ENCODE measurements around the gene MACROD2.
A peak's percentile ranks its signal among the peaks of the same experiment; 100 is the strongest.

Gene MACROD2

GRCh38 chr20:15814911-15815310, 1819.6 kb downstream of the MACROD2 start:
- ATAC-seq: peak; percentile 93
- TF ChIP-seq TOX (CRISPR knock-in tag; IDR thresholded peaks at IDR 0.05; ENCODE audit: borderline replicate concordance): no peak
- TF ChIP-seq TCF4 (CRISPR knock-in tag; IDR thresholded peaks at IDR 0.05; ENCODE audit: borderline replicate concordance): no peak
- peak; percentile 95 for TF ChIP-seq ISL1 (CRISPR knock-in tag; IDR thresholded peaks at IDR 0.05)
- TF ChIP-seq SNAI2 (CRISPR knock-in tag; IDR thresholded peaks at IDR 0.05): peak; percentile 93; the same call in 1 of the 2 replicates
- TF ChIP-seq ZC3H10 (CRISPR knock-in tag; IDR thresholded peaks at IDR 0.05): 0 out of 2 replicates have a peak, but pooled peaks have one; percentile 38
- no peak for TF ChIP-seq TSHZ2 (CRISPR knock-in tag; IDR thresholded peaks at IDR 0.05)
- TF ChIP-seq CSDC2 (CRISPR knock-in tag; IDR thresholded peaks at IDR 0.05): peak; percentile 30; the same call in 1 of the 2 replicates
- 0 out of 2 replicates have a peak, but pooled peaks have one; percentile 26 for TF ChIP-seq POU6F1 (CRISPR knock-in tag; IDR thresholded peaks at IDR 0.05; ENCODE audit: borderline replicate concordance, low read depth)
- TF ChIP-seq BACH2 (CRISPR knock-in tag; IDR thresholded peaks at IDR 0.05; ENCODE audit: borderline replicate concordance): no peak
- TF ChIP-seq CREB5 (CRISPR knock-in tag; IDR thresholded peaks at IDR 0.05; ENCODE audit: low read depth): peak; percentile 73; the same call in 1 of the 2 replicates
- TF ChIP-seq PATZ1 (CRISPR knock-in tag; IDR thresholded peaks at IDR 0.05; ENCODE audit: borderline replicate concordance): peak; percentile 68; the same call in 1 of the 2 replicates
- 0 out of 2 replicates have a peak, but pooled peaks have one; percentile 63 for TF ChIP-seq GLIS3 (CRISPR knock-in tag; IDR thresholded peaks at IDR 0.05)
- no peak for TF ChIP-seq CSRNP3 (CRISPR knock-in tag; IDR thresholded peaks at IDR 0.05)
- TF ChIP-seq OSR1 (CRISPR knock-in tag; IDR thresholded peaks at IDR 0.05): no peak

GRCh38 chr20:15817351-15817750, 1822.0 kb downstream of the MACROD2 start:
- TF ChIP-seq ZFP30 (CRISPR knock-in tag; IDR thresholded peaks at IDR 0.05): no peak
- TF ChIP-seq SNAI2 (CRISPR knock-in tag; IDR thresholded peaks at IDR 0.05): no peak
- no peak for TF ChIP-seq ESRRG (CRISPR knock-in tag; IDR thresholded peaks at IDR 0.05)
- no peak for TF ChIP-seq OSR1 (CRISPR knock-in tag; IDR thresholded peaks at IDR 0.05)
- no peak for TF ChIP-seq TOX (CRISPR knock-in tag; IDR thresholded peaks at IDR 0.05; ENCODE audit: borderline replicate concordance)
- TF ChIP-seq TCF4 (CRISPR knock-in tag; IDR thresholded peaks at IDR 0.05; ENCODE audit: borderline replicate concordance): no peak
- no peak for TF ChIP-seq ARNTL (CRISPR knock-in tag; IDR thresholded peaks at IDR 0.05; ENCODE audit: borderline replicate concordance, low read depth)
- TF ChIP-seq CREB5 (CRISPR knock-in tag; IDR thresholded peaks at IDR 0.05; ENCODE audit: low read depth): no peak
- TF ChIP-seq ZC3H10 (CRISPR knock-in tag; IDR thresholded peaks at IDR 0.05): no peak
- TF ChIP-seq CSRNP3 (CRISPR knock-in tag; IDR thresholded peaks at IDR 0.05): no peak
- no peak for TF ChIP-seq TSHZ2 (CRISPR knock-in tag; IDR thresholded peaks at IDR 0.05)
- no peak for TF ChIP-seq PATZ1 (CRISPR knock-in tag; IDR thresholded peaks at IDR 0.05; ENCODE audit: borderline replicate concordance)
- no peak for TF ChIP-seq ISL1 (CRISPR knock-in tag; IDR thresholded peaks at IDR 0.05)
- ATAC-seq: no peak
